VCaP (cell line): ENCODE data around the gene RBMS1.
A peak's percentile ranks its signal among the peaks of the same experiment; 100 is the strongest.

Source experiments
- H3K27ac ChIP-seq: fragments of 450-650 bp; 2 replicates; pipeline ENCODE4 v1.5.1; 2017
- TF ChIP-seq, protein P1 (sequence below): fragments of 450-650 bp; conservative IDR thresholded peaks from 2 replicates; pipeline ENCODE4 v1.5.1; 2017; ENCODE audit warnings: mild to moderate bottlenecking, moderate library complexity

Gene RBMS1

DNA sequence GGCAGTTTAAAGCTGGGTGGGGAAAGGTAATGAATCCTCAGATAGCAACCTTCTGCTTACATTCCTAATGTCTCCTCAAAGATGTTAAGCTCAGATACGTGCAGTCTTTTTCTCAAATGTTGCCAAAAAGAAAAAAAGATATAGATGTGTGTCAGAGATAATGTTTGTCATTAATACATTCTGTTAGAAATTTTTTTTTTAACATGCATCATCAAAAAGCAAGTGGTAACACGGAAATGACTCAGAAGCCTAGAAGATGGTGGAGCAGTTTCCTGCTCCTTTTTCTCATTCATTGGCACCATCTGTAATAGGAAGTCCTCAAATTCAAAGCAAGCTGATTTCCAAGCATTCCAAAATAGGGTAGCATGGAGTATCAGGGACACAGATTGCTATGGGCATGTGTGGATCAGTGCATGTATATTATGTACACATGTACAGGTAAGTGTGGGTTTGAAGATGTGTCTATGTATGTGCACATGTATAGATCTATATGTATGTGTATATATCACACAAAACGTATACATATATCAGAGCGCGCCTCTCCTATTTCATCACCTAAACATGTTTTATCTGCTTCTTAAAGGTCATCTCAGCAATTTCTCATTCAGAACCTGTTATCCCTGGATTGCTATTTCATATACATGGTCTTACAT lies 213.7 kb downstream of the RBMS1 start:
- TF ChIP-seq, protein P1, sequence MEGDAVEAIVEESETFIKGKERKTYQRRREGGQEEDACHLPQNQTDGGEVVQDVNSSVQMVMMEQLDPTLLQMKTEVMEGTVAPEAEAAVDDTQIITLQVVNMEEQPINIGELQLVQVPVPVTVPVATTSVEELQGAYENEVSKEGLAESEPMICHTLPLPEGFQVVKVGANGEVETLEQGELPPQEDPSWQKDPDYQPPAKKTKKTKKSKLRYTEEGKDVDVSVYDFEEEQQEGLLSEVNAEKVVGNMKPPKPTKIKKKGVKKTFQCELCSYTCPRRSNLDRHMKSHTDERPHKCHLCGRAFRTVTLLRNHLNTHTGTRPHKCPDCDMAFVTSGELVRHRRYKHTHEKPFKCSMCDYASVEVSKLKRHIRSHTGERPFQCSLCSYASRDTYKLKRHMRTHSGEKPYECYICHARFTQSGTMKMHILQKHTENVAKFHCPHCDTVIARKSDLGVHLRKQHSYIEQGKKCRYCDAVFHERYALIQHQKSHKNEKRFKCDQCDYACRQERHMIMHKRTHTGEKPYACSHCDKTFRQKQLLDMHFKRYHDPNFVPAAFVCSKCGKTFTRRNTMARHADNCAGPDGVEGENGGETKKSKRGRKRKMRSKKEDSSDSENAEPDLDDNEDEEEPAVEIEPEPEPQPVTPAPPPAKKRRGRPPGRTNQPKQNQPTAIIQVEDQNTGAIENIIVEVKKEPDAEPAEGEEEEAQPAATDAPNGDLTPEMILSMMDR = no peak
- H3K27ac ChIP-seq = no peak overlapping the region

DNA sequence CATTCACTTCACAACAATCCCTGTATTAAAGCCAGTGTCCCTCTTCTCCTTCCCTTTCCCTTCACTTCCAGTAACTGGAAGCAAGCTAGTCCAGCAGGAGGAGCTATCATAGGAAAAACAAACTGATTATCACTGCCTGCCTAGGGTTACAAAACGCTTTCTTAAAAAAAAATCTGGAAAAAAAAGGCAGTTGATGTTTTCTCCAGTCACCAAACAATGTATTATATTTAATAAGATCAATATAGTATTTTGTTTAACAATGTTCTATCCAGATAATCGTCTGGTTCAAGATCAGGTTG lies 214.8 kb downstream of the RBMS1 start:
- H3K27ac ChIP-seq = no peak overlapping the region
- TF ChIP-seq, protein P1 = peak; percentile 34; the same call in 1 of the 2 replicates

DNA sequence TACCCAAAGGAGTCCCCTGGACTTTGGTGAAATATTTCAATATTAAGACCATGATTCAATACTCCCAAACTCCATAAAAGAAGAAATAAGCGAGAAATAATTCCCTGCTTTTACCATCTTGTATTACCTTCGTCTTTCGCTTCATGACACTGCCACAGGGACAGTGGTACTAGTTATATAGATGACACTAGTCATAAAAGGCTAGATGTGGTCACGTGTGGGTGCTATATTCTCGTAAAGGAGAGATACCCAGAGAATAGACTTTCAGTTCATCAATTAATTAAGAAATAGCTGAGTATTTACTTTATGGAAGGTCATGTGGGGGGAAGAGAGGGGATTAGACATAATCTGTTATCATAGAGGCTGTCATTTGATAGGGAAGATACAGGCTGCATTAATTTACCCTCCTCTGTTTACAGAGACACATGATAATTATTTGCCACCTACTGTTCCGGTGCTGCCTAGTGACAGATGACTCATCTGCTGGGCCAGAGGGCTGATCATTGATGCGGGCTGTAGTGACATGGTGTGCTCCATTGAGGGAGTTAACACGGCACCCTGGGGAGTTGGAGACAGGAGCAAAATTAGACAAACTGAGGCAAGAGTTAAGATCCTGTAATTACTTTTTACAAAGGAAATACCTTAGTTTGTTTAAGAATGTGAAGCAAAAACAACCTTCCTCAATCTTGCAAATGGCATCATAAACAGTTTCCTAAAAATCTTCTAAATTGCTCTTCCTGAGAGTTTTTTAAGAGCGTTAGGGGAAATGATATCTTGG lies 215.3 kb downstream of the RBMS1 start:
- no peak overlapping the region for H3K27ac ChIP-seq
- TF ChIP-seq, protein P1 = no peak

DNA sequence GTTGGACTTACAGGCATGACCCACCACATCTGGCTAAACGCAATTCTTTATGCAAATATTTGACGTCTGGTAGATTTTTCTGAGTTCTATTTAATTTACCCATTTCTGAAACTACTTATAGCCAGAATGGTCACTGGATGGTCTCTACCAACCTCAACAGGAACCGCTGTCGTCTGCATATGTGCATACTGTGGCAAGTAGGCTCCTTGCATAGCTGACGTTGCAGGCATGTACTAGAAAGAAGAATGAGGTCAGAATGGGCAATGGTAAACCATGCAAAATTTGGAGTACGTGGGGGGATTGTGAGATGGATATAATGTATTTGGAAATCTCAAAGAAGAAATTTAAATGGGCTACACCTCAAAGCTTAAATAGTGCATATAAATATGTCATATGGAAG lies 216.5 kb downstream of the RBMS1 start:
- no peak overlapping the region for H3K27ac ChIP-seq
- TF ChIP-seq, protein P1 = no peak

DNA sequence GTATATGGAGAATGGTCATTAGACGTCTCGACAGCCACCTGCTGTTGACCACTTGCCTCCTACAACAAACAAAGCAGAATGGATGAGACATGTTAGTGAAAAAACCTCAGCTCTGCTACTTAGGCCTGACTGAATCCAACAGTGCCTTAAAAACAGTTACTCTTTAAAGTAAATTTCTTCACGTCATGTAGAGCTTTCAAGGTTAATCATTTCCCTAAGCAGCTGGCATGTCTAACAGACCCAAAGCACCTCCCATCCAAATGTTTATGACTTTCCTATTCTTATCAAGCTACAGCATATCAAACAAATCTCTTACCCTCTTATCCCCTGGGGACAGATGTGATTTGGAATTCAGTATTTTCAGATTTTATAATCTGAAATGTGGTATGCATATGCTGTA lies 218.0 kb downstream of the RBMS1 start:
- TF ChIP-seq, protein P1 = no peak
- no peak overlapping the region for H3K27ac ChIP-seq

DNA sequence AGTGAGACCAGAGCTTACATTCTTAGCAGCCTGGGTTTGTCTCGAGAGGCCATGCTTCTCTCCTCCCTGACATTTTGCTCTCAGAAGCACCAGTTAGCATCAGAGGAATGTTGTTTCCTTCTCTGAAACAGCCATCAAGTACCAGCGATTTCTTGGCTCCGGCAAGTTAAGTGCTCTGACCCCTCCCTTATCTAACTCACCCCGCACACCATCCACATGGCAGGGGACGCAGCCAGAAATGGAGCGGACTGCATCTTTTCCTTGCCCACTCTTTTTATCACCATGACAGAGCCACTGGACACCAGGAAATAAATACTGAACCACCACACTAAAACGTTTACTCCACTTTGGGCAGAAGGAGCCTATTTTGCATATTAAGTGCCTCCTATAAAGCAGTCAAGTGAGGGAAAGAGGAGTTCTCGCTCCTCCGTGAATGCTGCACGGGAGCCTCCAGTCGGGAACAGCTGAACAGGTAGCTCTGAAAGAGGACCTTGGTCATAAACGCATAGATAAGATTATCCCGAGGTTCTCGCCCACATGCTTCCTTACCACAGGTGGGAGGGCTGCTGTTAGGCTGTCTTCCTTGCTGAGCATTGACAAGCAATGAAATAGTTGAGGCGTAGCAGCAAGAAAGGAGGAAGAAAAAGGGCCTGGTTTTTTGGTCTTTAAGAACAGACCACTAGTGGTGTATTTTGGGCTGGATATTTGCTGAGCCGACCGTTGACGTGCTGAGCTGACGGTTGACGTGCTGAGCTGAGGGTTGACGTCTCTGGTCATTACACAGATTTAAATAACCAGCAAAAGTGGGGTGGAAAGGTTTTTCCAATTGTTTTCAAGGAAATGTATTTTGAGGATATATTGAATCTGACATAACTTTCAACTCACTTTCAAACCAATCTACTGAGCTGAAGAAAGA lies 222.2 kb downstream of the RBMS1 start:
- H3K27ac ChIP-seq = no peak overlapping the region
- TF ChIP-seq, protein P1 = no peak

DNA sequence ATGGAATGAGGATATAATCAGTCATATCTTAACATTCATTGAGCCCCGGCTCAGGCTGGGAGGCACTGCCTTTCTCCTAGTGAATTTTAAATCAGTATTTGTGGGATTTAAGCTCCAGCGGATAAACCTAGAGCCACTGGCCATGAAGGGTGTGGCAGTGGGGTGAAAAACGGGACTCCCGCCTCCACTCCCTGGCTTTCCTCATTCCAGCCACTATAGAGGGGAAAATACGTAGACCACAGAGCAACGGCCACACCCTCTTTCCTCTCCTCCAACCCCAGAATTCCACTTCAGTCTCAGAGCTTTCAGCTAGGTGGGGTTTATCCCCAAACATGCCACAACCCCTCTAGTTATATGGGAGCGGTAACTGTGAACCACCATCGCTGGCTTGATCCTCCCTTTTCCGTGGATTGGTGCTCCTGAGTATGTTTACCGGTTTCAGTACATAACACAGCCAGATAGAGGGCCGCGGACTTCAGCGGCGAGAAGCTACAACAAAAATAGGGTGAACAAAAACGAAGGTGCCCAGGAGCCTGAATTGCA lies 223.0 kb downstream of the RBMS1 start:
- peak overlapping the region; percentile 75 for H3K27ac ChIP-seq
- TF ChIP-seq, protein P1 = no peak
